HG03460 (cell line): Measurements from ENCODE around the gene FAAP100.
A peak's percentile ranks its signal among the peaks of the same experiment; 100 is the strongest.

Experiments used
- ATAC-seq: cut with Tn5 transposase; IDR thresholded peaks from one replicate; pipeline ENCODE4 v1.9.1; 2021; ENCODE audit not compliant: unreplicated experiment

The FAAP100 gene

GRCh38 chr17:81556175-81556691 is 4.1 kb upstream of the FAAP100 start:
- no peak for ATAC-seq

GRCh38 chr17:81553616-81554181 is 1.5 kb upstream of the FAAP100 start:
- ATAC-seq: no peak

GRCh38 chr17:81553018-81553615 is 964 bp upstream of the FAAP100 start:
- ATAC-seq: peak; percentile 42

GRCh38 chr17:81551458-81552243 is 502 bp downstream of the FAAP100 start:
- peak; percentile 1 for ATAC-seq

- no peak for ATAC-seq
Measured at GRCh38 chr17:81550830-81551457, 1.2 kb downstream of the FAAP100 start.

GRCh38 chr17:81550285-81550684 is 1.9 kb downstream of the FAAP100 start:
- ATAC-seq: no peak

- ATAC-seq: no peak
Measured at GRCh38 chr17:81549826-81550225, 2.3 kb downstream of the FAAP100 start.

GRCh38 chr17:81549031-81549557 is 3.1 kb downstream of the FAAP100 start:
- no peak for ATAC-seq

- ATAC-seq: no peak
Measured at GRCh38 chr17:81547614-81547982, 4.6 kb downstream of the FAAP100 start.

GRCh38 chr17:81546906-81547613 is 5.1 kb downstream of the FAAP100 start:
- ATAC-seq: no peak

- no peak for ATAC-seq
Measured at GRCh38 chr17:81545160-81545949, 6.8 kb downstream of the FAAP100 start.

GRCh38 chr17:81544281-81544974 is 7.7 kb downstream of the FAAP100 start:
- no peak for ATAC-seq

GRCh38 chr17:81543756-81544155 is 8.4 kb downstream of the FAAP100 start:
- ATAC-seq: no peak

GRCh38 chr17:81543339-81543675 is 8.8 kb downstream of the FAAP100 start:
- ATAC-seq: no peak

GRCh38 chr17:81542431-81543338 is 9.5 kb downstream of the FAAP100 start:
- no peak for ATAC-seq

- ATAC-seq: no peak
Measured at GRCh38 chr17:81541123-81541522, 11.0 kb downstream of the FAAP100 start.

GRCh38 chr17:81540676-81541027 is 11.5 kb downstream of the FAAP100 start:
- no peak for ATAC-seq

GRCh38 chr17:81539961-81540675 is 12.0 kb downstream of the FAAP100 start:
- ATAC-seq: no peak
